GM13977 (cell line): ENCODE data around the gene SHLD1.

Source experiments
- DNase-seq: peaks from one replicate; pipeline ENCODE4 v3.0.0; 2012; ENCODE audit warnings: low spot score
- CTCF ChIP-seq: IDR thresholded peaks from 2 replicates; pipeline ENCODE4 v1.5.1; 2012; ENCODE audit warnings: mild to moderate bottlenecking, control low read depth; ENCODE audit not compliant: insufficient read depth; ENCODE audit errors: extremely low read depth, missing control alignments
- in situ Hi-C: fragments of 300-500 bp; cut with MboI; formaldehyde crosslinking; loops from one replicate; pipeline ENCODE4 v1.12.0; 2022; ENCODE audit warnings: low sequenced_read_pairs, low pct_unique_long_range_greater_than_20kb, mixed read lengths, inconsistent platforms; ENCODE audit not compliant: unreplicated experiment

Gene SHLD1

GRCh38 chr20:5859608-5860007, 109.4 kb downstream of the SHLD1 start:
- no peak for TF ChIP-seq CTCF
- in situ Hi-C loops, result no loop called here
- no peak for DNase-seq

- no peak for TF ChIP-seq CTCF
- in situ Hi-C loops, result no loop called here
- no peak for DNase-seq
Observed at GRCh38 chr20:5862703-5863039, 112.5 kb downstream of the SHLD1 start.

GRCh38 chr20:5863040-5863833, 113.0 kb downstream of the SHLD1 start:
- DNase-seq, result no peak
- in situ Hi-C loops, result no loop called here

GRCh38 chr20:5864428-5864827, 114.2 kb downstream of the SHLD1 start:
- DNase-seq, result no peak
- TF ChIP-seq CTCF, result no peak
- in situ Hi-C loops, result no loop called here

More at GRCh38 chr20:5863040-5863833, 113.0 kb downstream of the SHLD1 start:
- no peak for TF ChIP-seq CTCF

- TF ChIP-seq CTCF, result no peak
- in situ Hi-C loops, result no loop called here
Observed at GRCh38 chr20:5864873-5865587, 114.8 kb downstream of the SHLD1 start.

GRCh38 chr20:5865604-5866003, 115.4 kb downstream of the SHLD1 start:
- DNase-seq, result no peak
- no peak for TF ChIP-seq CTCF
- in situ Hi-C loops, result no loop called here

More at GRCh38 chr20:5864873-5865587, 114.8 kb downstream of the SHLD1 start:
- no peak for DNase-seq
